ENCODE results near the gene SRPK2. TPM values are rescaled to one million over a fixed set of nuclear protein-coding genes. Genes with fewer than 3 reads are reported as not detected.

Gene SRPK2
- total and polyA plus RNA-seq, 4 donors, result 7.8 to 19.7 (median 16.7) TPM

GRCh38 chr7:105130048-105130447 lies 258.7 kb downstream of the SRPK2 start:
- Histone ChIP-seq H3K27me3 (ENCODE audit: control insufficient read depth in 4 of 4, insufficient read depth in 4 of 4, low read length in 3 of 4) (no peaks in the 10 kb centered on the region), H3K27ac (ENCODE audit: low read depth in 1 of 2, low read length in 2 of 2) (no peak overlapping the region), H3K4me3 (ENCODE audit: low read depth in 1 of 3, low read length in 3 of 3) (no peak overlapping the region), H3K36me3 (ENCODE audit: control insufficient read depth in 4 of 4, insufficient read depth in 3 of 4, low read depth in 1 of 4, low read length in 3 of 4) (peaks cover 0 to 10% (median 0%) of the 10 kb centered on the region in 4 donors), H3K9ac (ENCODE audit: low read depth in 1 of 2, low read length in 2 of 2) (no peak overlapping the region), H3K4me1 (ENCODE audit: control insufficient read depth in 4 of 4, insufficient read depth in 4 of 4, low read length in 3 of 4) (peaks cover 2 to 21% (median 13%) of the 10 kb centered on the region in 4 donors), H3K9me3 (ENCODE audit: control insufficient read depth in 4 of 4, low read length in 3 of 4) (no peaks in the 10 kb centered on the region)
- WGBS, result 96% methylated on average over 5 of the region's 5 CpGs
- DNase-seq (ENCODE audit: low spot score), result no peak
- TF ChIP-seq EGR1 (IDR thresholded peaks at IDR 0.05; ENCODE audit: low read depth in 2 of 2) (no peak), TAF1 (conservative IDR thresholded peaks at IDR 0.05) (no peak), RXRA (IDR thresholded peaks at IDR 0.05) (no peak), FOXA2 (IDR thresholded peaks at IDR 0.05) (no peak), ZBTB33 (IDR thresholded peaks at IDR 0.05) (no peak), HNF4A (conservative IDR thresholded peaks at IDR 0.05) (no peak), CTCF (IDR thresholded peaks at IDR 0.05; ENCODE audit: low read depth, low read length, missing input control) (no peak), JUND (IDR thresholded peaks at IDR 0.05) (no peak), HNF4G (IDR thresholded peaks at IDR 0.05) (no peak), SP1 (IDR thresholded peaks at IDR 0.05) (no peak), FOXA1 (IDR thresholded peaks at IDR 0.05) (no peak)

GRCh38 chr7:105127179-105127578 lies 261.5 kb downstream of the SRPK2 start:
- H3K36me3 ChIP-seq (ENCODE audit: control insufficient read depth in 4 of 4, insufficient read depth in 3 of 4, low read depth in 1 of 4, low read length in 3 of 4), result peaks cover 0 to 8% (median 2%) of the 10 kb centered on the region in 4 donors
- no peak overlapping the region for H3K9ac ChIP-seq (ENCODE audit: low read depth in 1 of 2, low read length in 2 of 2)
- no peak for TF ChIP-seq TAF1 (conservative IDR thresholded peaks at IDR 0.05)
- DNase-seq (ENCODE audit: low spot score), result no peak
- peaks cover 1 to 14% (median 8%) of the 10 kb centered on the region in 4 donors for H3K4me1 ChIP-seq (ENCODE audit: control insufficient read depth in 4 of 4, insufficient read depth in 4 of 4, low read length in 3 of 4)
- 91% methylated on average over 8 of the region's 8 CpGs for WGBS
- H3K27ac ChIP-seq (ENCODE audit: low read depth in 1 of 2, low read length in 2 of 2), result no peak overlapping the region
- no peak overlapping the region for H3K4me3 ChIP-seq (ENCODE audit: low read depth in 1 of 3, low read length in 3 of 3)
- H3K9me3 ChIP-seq (ENCODE audit: control insufficient read depth in 4 of 4, low read length in 3 of 4), result no peaks in the 10 kb centered on the region
- no peaks in the 10 kb centered on the region for H3K27me3 ChIP-seq (ENCODE audit: control insufficient read depth in 4 of 4, insufficient read depth in 4 of 4, low read length in 3 of 4)

- H3K9ac ChIP-seq (ENCODE audit: low read depth in 1 of 2, low read length in 2 of 2), result no peak overlapping the region
- peak overlapping the region in 1 of 2 donors; percentile 36 for H3K27ac ChIP-seq (ENCODE audit: low read depth in 1 of 2, low read length in 2 of 2)
- no peaks in the 10 kb centered on the region for H3K9me3 ChIP-seq (ENCODE audit: control insufficient read depth in 4 of 4, low read length in 3 of 4)
- peaks cover 0 to 7% (median 2%) of the 10 kb centered on the region in 4 donors for H3K36me3 ChIP-seq (ENCODE audit: control insufficient read depth in 4 of 4, insufficient read depth in 3 of 4, low read depth in 1 of 4, low read length in 3 of 4)
- H3K4me3 ChIP-seq (ENCODE audit: low read depth in 1 of 3, low read length in 3 of 3), result no peak overlapping the region
- peaks cover 0 to 9% (median 3%) of the 10 kb centered on the region in 4 donors for H3K4me1 ChIP-seq (ENCODE audit: control insufficient read depth in 4 of 4, insufficient read depth in 4 of 4, low read length in 3 of 4)
- TF ChIP-seq FOXA1 (IDR thresholded peaks at IDR 0.05), result no peak
- no peak for TF ChIP-seq HNF4G (IDR thresholded peaks at IDR 0.05)
- no peak for TF ChIP-seq EGR1 (IDR thresholded peaks at IDR 0.05; ENCODE audit: low read depth in 2 of 2)
- no peak for TF ChIP-seq FOXA2 (IDR thresholded peaks at IDR 0.05)
- no peak for TF ChIP-seq CTCF (IDR thresholded peaks at IDR 0.05; ENCODE audit: low read depth, low read length, missing input control)
- no peak for TF ChIP-seq REST (IDR thresholded peaks at IDR 0.05)
- TF ChIP-seq RXRA (IDR thresholded peaks at IDR 0.05), result no peak
- no peak for TF ChIP-seq GABPA (IDR thresholded peaks at IDR 0.05 in 1 of 2, conservative IDR thresholded peaks at IDR 0.05 in 1 of 2)
- no peak for TF ChIP-seq ATF3 (IDR thresholded peaks at IDR 0.05)
- TF ChIP-seq ZBTB33 (IDR thresholded peaks at IDR 0.05), result no peak
- H3K27me3 ChIP-seq (ENCODE audit: control insufficient read depth in 4 of 4, insufficient read depth in 4 of 4, low read length in 3 of 4), result no peaks in the 10 kb centered on the region
- 93% methylated on average over 4 of the region's 4 CpGs for WGBS
- DNase-seq (ENCODE audit: low spot score), result no peak
These were observed 262.2 kb downstream of the SRPK2 start for GRCh38 chr7:105126436-105126975.
